Measurements from ENCODE around the gene TBR1.

The TBR1 gene

DNA sequence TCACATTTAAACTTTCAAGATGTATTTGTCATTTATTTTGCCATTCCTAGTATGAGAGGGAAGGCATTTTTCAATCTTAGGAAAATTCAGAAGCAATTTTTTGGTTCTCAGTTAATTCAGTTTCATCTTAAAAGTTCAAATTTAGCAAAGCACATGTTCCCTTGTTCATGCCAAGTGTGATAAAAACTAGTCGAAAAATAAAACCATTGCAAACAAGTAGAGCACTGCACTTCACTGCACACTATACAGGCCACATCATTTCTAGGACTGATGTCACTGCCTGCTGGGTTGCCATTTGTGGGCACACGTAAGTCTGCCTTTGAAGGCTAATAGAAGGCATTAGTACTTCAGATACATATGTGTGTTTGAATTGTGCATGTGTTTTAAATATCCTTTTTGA is 14.3 kb downstream of the TBR1 start:
- DNase-seq: no peak

DNA sequence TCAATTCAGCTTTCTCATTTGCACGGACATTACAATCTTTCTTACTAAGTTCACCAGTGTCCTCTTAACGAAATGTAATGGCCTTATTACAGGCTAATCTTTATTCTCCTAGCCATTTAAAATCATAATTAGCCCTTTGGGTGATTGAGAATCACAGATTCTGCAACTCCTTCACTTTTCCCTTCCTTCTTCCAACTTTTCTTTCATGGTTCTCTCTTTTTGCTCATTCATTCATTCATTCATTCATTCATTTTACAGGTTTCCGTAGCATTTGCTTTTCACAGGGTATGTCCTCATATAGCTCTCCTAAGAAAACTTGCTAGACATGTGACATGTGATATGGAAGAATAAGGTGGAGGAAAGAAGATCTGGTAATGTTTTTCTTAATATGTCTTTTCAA is 16.0 kb downstream of the TBR1 start:
- DNase-seq: no peak

DNA sequence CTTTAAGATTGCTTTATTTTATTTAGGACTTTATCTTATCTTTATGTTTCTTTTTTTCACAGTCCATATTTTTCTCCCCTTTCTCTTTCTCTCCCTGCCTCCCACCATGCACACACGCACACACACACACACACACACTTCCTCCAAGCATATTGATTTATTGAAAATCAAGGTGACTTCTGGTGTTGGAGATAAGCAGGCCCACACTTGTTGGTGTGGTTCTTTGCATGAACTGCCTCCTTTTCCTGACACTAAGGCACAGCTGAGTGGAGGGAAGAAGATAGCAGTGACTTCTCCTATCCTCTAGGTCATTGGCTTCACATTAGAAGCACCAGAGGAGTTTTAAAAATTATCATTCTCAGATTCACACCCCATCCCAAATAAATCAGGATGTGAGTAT is 18.0 kb downstream of the TBR1 start:
- DNase-seq: no peak

DNA sequence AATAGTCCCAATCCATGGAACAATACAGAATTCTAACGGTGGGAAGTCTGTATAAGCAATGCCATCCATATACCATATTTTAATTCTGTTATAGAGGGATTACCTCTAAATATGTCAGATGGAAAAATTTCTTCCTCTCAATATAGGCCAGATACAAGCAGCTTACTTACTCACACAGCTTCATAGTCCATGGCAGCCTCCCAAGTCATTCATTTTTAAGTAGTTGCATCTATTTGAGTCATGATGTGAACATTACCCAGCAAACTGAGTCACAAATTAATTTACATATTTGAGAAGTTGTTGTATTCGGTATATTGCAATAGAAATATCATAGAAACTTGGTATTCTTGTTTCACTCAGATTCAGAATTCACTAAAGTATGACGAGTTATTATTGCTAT is 20.3 kb downstream of the TBR1 start:
- no peak for DNase-seq

DNA sequence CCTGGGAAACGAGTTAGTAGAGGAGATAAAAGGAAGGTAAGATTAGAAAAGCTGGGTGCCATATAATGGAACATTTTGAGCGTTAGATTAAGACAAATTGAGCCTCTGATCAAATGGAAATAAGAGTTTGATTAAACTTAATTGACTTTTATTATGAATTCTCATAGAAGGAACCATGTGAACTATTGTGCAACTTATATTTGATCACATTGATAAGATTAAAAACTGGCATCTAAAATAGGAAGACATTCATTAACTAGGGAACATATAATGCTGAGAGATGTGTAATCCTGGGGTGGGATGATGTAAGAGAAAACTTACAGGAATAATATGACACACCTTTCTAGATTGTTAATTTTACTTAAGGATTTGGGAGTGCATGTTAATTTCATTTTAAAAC is 22.5 kb downstream of the TBR1 start:
- DNase-seq: no peak

DNA sequence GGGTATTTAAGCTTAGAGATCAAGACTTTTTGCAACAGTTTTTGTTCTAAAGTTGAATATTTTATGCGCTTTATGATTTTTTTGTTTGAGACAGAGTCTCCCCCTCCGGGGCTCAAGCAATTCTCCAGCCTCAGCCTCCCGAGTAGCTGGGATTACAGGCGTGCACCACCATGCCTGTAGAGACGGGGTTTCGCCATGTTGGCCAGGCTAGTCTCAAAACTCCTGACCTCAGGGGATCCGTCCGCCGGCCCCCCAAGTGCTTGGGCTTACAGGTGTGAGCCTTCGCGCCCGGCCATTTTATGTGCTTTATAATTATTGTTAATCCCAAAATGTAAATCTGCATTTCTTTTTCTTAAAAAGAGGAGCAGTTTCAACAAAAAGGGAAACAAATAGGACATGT is 29.0 kb downstream of the TBR1 start:
- no peak for DNase-seq

DNA sequence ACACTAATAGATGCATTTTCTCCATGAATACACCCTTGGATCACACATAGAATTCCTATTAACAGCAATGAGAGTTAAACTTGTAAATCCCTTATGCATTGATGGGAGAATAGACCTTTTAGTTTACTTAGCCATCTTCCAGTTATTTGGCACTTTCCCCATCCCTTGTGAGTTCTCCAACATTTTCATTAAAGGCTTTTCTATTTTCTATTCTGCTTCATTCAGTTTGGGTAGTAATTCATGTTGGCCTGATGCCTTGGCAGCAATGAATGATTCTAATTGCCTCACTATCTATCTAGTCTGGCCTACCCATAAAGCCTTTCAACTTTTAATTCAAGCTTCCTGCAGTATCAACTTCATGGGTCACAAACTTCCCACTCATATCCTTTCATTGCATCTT is 32.3 kb downstream of the TBR1 start:
- no peak for DNase-seq

DNA sequence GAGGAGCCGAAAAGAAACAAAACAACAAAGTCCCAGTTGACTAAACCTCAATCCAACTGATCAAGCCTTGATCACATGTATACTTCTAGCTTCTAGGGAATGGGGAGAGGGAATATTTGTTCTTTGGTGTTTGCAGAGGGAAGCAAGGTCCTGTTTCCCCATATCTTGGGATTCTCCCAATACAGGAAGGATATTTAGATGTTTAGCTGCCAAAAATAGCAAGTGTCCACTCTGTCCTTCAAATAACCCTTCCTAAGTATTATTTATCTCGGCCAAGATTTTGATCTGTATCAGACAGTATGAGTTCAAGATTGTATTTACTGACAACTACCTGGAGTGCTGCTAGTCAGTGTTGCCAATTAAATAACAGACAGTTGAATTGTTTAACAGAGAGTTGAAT is 55.5 kb downstream of the TBR1 start:
- no peak for DNase-seq

DNA sequence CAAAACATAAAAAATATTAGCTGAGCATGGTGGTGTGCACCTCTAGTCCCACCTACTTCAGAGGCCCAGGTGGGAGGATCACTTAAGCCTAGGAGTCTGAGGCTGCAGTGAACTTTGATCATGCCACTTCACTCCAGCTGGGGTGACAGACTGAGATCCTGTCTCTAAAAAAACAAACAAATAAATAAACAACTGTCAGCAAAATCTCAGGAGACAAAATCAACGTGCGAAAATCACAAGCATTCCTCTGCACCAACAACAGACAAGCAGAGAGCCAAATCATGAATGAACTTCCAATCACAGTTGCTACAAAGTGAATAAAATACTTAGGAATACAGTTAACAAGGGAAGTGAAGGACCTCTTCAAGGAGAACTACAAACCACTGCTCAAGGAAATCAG is 58.8 kb downstream of the TBR1 start:
- DNase-seq: no peak

All from DMS 273 treated with DMSO at 0.1 percent for 48 hours (cell line).